SK-N-SH (cell line): ENCODE measurements around the gene EFCAB8. TPM values are rescaled to one million over a fixed set of nuclear protein-coding genes. Genes with fewer than 3 reads are reported as not detected.

Experiments used
- CTCF ChIA-PET: fragments of 300-600, 350-600 bp; formaldehyde crosslinking; extraction: SDS; loops from one replicate; lab custom pipeline; 2021; lab: Yijun Ruan, JAX
- POLR2A ChIA-PET: fragments of 350-600 bp; sonication (Branson Sonifier 250); formaldehyde crosslinking; extraction: SDS; loops from one replicate; lab custom pipeline; 2020; ENCODE audit warnings: antibody characterized with exemption, inconsistent platforms; lab: Yijun Ruan, JAX
- DNase-seq: peaks from one replicate; pipeline ENCODE4 v3.0.0; 2012
- H2AFZ ChIP-seq: fragments of 200-600 bp; sonication (generic); 2 replicates; pipeline ENCODE4 v1.8.1; 2016; ENCODE audit warnings: antibody characterized with exemption, mild to moderate bottlenecking, low read depth
- H3F3A ChIP-seq: fragments of 200-600 bp; sonication (generic); replicated peaks from 2 replicates; pipeline ENCODE3; 2016; ENCODE audit warnings: antibody characterized with exemption, mild to moderate bottlenecking; ENCODE audit not compliant: insufficient read depth
- H3K27ac ChIP-seq, 2 experiments: fragments of 200-500 bp in 1 of 2; fragments of 200-600 bp in 1 of 2; sonication (Bioruptor generic) in 1 of 2; sonication (generic), shearing (Covaris generic) in 1 of 2; 2 replicates each; pipeline versions ENCODE4 v1.5.1 to v1.6.1; 2014 to 2016; ENCODE audit warnings: low read depth in 2 of 2, inconsistent platforms in 1 of 2, low read length in 1 of 2, mild to moderate bottlenecking in 1 of 2, mixed read lengths in 1 of 2
- H3K27me3 ChIP-seq: fragments of 200-600 bp; sonication (generic), shearing (Covaris generic); 2 replicates; pipeline ENCODE4 v1.6.1; 2016; ENCODE audit warnings: mixed run types; ENCODE audit not compliant: insufficient read depth
- H3K36me3 ChIP-seq, 2 experiments: fragments of 200-500 bp in 1 of 2; fragments of 200-600 bp in 1 of 2; sonication (Bioruptor generic) in 1 of 2; sonication (generic) in 1 of 2; replicated peaks in 1 of 2; 2 replicates each; pipeline versions ENCODE3 to v1.5.1; 2014 to 2016; ENCODE audit warnings: low read length in 1 of 2, mild to moderate bottlenecking in 1 of 2; ENCODE audit not compliant: insufficient read depth in 2 of 2, control insufficient read depth in 1 of 2
- H3K4me1 ChIP-seq, 2 experiments: fragments of 200-500 bp in 1 of 2; fragments of 200-600 bp in 1 of 2; sonication (Bioruptor generic) in 1 of 2; sonication (generic), shearing (Covaris generic) in 1 of 2; 2 replicates each; pipeline versions ENCODE4 v1.5.1 to v1.6.1; 2014 to 2016; ENCODE audit warnings: low read depth in 1 of 2, low read length in 1 of 2, mixed run types in 1 of 2; ENCODE audit not compliant: insufficient read depth in 2 of 2, control insufficient read depth in 1 of 2
- H3K4me2 ChIP-seq: fragments of 200-600 bp; sonication (generic), shearing (Covaris generic); 2 replicates; pipeline ENCODE4 v1.6.1; 2017; ENCODE audit warnings: mixed run types
- H3K4me3 ChIP-seq, 2 experiments: fragments of 200-500 bp in 1 of 2; fragments of 200-600 bp in 1 of 2; sonication (Bioruptor generic) in 1 of 2; sonication (generic), shearing (Covaris generic) in 1 of 2; 2 replicates each; pipeline versions ENCODE4 v1.5.1 to v1.8.1; 2014 to 2016; ENCODE audit warnings: low read depth in 2 of 2, inconsistent platforms in 1 of 2, low read length in 1 of 2, mild to moderate bottlenecking in 1 of 2, mixed read lengths in 1 of 2, moderate library complexity in 1 of 2
- H3K79me2 ChIP-seq: fragments of 200-600 bp; sonication (generic); 2 replicates; pipeline ENCODE4 v1.8.1; 2017; ENCODE audit warnings: mild to moderate bottlenecking; ENCODE audit not compliant: insufficient read depth
- H3K9ac ChIP-seq: fragments of 200-600 bp; sonication (generic); 2 replicates; pipeline ENCODE4 v1.6.1; 2017; ENCODE audit warnings: mixed run types
- H3K9me2 ChIP-seq: fragments of 200-600 bp; sonication (generic); 2 replicates; pipeline ENCODE4 v1.6.1; 2017; ENCODE audit warnings: mixed run types
- H3K9me3 ChIP-seq: fragments of 200-600 bp; sonication (generic); 2 replicates; pipeline ENCODE4 v1.6.1; 2017; ENCODE audit warnings: mixed run types, mild to moderate bottlenecking, moderate library complexity
- H4K20me1 ChIP-seq: fragments of 200-600 bp; sonication (generic); 2 replicates; pipeline ENCODE4 v1.6.1; 2017; ENCODE audit warnings: mild to moderate bottlenecking, mixed run types; ENCODE audit not compliant: insufficient read depth
- CHD2 ChIP-seq: fragments of 150-350 bp; IDR thresholded peaks from 2 replicates; pipeline ENCODE4 v1.6.1; 2018; ENCODE audit warnings: low read length; ENCODE audit not compliant: partially characterized antibody
- ELF1 ChIP-seq: IDR thresholded peaks from 2 replicates; pipeline ENCODE4 v1.4.0; 2012
- EZH2phosphoT487 ChIP-seq: fragments of 200-600 bp; sonication (generic); IDR thresholded peaks from 2 replicates; pipeline ENCODE4 v1.6.1; 2017; ENCODE audit warnings: low read depth, mixed run types, mild to moderate bottlenecking, antibody characterized with exemption, moderate library complexity, borderline replicate concordance
- FOSL2 ChIP-seq: IDR thresholded peaks from 2 replicates; pipeline ENCODE4 v1.4.0; 2012; ENCODE audit warnings: low read depth, mild to moderate bottlenecking, moderate library complexity, borderline replicate concordance
- FOXM1 ChIP-seq: IDR thresholded peaks from 2 replicates; pipeline ENCODE4 v1.4.0; 2012; ENCODE audit warnings: low read depth, mild to moderate bottlenecking
- GABPA ChIP-seq: IDR thresholded peaks from 2 replicates; pipeline ENCODE4 v1.4.0; 2012; ENCODE audit warnings: low read depth, mild to moderate bottlenecking
- MEF2A ChIP-seq: IDR thresholded peaks from 2 replicates; pipeline ENCODE4 v1.4.0; 2012; ENCODE audit warnings: low read depth, borderline replicate concordance
- NFIC ChIP-seq: IDR thresholded peaks from 2 replicates; pipeline ENCODE4 v1.4.0; 2012; ENCODE audit warnings: borderline replicate concordance
- POLR2AphosphoS5 ChIP-seq: IDR thresholded peaks from 2 replicates; pipeline ENCODE4 v1.6.1; 2012; ENCODE audit warnings: low read depth, low read length
- RAD21 ChIP-seq: IDR thresholded peaks from 2 replicates; pipeline ENCODE4 v1.6.1; 2012; ENCODE audit warnings: mild to moderate bottlenecking, low read length
- SIN3A ChIP-seq: IDR thresholded peaks from 2 replicates; pipeline ENCODE4 v1.6.1; 2012; ENCODE audit warnings: low read depth, mild to moderate bottlenecking, low read length, moderate library complexity, borderline replicate concordance
- SMC3 ChIP-seq: IDR thresholded peaks from 2 replicates; pipeline ENCODE4 v1.6.1; 2012; ENCODE audit warnings: low read depth, low read length, improper control_type of control experiment
- TEAD4 ChIP-seq: IDR thresholded peaks from 2 replicates; pipeline ENCODE4 v1.4.0; 2012; ENCODE audit warnings: mild to moderate bottlenecking, borderline replicate concordance; ENCODE audit not compliant: insufficient read depth
- WGBS: methylation state at CpG from one replicate; pipeline ENCODE4 v1.1.6; 2017; ENCODE audit warnings: low lambda C conversion rate; 5-methylcytosine and 5-hydroxymethylcytosine counted together
- polyA plus RNA-seq, 3 experiments: library from polyadenylated mRNA; depleted of rRNA; stranded (reverse); fragments of >200 nt; gene quantifications; 2 replicates each; pipeline ENCODE4 v1.2.3, GENCODE V29; 2012
- TF ChIP-seq, protein P1 (sequence below): IDR thresholded peaks from 2 replicates; pipeline ENCODE4 v1.4.0; 2012; ENCODE audit warnings: low read depth, borderline replicate concordance
- TF ChIP-seq, protein P2 (sequence below): IDR thresholded peaks from 2 replicates; pipeline ENCODE4 v1.6.1; 2012; ENCODE audit warnings: mild to moderate bottlenecking, low read depth, low read length, moderate library complexity
- TF ChIP-seq, protein P3 (sequence below): fragments of 150-350 bp; IDR thresholded peaks from 2 replicates; pipeline ENCODE4 v1.6.1; 2016; ENCODE audit warnings: mild to moderate bottlenecking, low read depth, low read length
- TF ChIP-seq, protein P4 (sequence below): fragments of 200-600 bp; sonication (generic); IDR thresholded peaks from 2 replicates; pipeline ENCODE4 v1.6.1; 2017; ENCODE audit warnings: antibody characterized with exemption, mild to moderate bottlenecking, moderate library complexity
- TF ChIP-seq, protein P5 (sequence below): IDR thresholded peaks from 2 replicates; pipeline ENCODE4 v1.4.0; 2012; ENCODE audit warnings: low read depth

The EFCAB8 gene
- polyA plus RNA-seq, 1 of the 3 experiments (the other 2 are of a cell fraction), result not detected

DNA sequence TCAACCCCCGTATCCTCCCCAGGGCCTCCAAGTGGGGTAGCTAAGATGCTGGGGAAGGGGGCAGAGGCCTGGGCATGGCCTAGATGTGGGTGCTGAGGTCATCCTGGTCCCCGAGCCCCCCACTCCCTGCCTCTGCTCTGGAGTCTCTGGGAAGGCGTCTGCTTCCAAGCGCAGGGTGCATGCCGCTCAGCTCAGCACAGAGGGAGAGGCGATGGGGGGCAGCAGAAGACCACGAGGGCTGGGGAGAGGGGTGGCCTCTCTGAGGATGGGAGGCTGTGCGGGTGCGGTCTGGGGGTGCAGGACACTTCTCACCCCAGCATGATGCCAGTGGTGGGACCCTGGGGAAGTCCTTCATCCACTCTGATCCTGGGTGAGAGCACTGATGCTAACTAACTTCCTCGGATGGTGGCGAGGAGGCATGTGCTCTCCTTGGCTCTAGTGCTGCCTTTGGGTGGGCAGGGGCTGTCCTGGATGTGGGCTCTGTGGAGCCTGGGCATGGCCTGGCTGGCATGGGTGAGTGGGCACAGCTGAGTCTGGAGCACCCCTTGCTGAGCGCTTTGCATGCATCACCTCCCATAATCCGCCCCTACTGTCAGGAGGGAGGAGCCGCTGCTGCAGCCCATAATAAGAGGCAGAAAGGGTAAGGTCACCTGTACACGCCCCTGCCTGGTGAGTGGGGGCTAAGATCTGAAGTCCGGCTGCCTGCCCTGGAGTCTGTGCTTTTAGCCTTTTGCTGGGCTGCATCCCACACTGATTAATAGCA, 34.7 kb downstream of the EFCAB8 start:
- no peaks in the 10 kb centered on the region for H3K4me1 ChIP-seq
- TF ChIP-seq FOXM1 (no peak), POLR2AphosphoS5 (no peak), GABPA (no peak)
- TF ChIP-seq, protein P1, sequence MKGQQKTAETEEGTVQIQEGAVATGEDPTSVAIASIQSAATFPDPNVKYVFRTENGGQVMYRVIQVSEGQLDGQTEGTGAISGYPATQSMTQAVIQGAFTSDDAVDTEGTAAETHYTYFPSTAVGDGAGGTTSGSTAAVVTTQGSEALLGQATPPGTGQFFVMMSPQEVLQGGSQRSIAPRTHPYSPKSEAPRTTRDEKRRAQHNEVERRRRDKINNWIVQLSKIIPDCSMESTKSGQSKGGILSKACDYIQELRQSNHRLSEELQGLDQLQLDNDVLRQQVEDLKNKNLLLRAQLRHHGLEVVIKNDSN, result no peak

DNA sequence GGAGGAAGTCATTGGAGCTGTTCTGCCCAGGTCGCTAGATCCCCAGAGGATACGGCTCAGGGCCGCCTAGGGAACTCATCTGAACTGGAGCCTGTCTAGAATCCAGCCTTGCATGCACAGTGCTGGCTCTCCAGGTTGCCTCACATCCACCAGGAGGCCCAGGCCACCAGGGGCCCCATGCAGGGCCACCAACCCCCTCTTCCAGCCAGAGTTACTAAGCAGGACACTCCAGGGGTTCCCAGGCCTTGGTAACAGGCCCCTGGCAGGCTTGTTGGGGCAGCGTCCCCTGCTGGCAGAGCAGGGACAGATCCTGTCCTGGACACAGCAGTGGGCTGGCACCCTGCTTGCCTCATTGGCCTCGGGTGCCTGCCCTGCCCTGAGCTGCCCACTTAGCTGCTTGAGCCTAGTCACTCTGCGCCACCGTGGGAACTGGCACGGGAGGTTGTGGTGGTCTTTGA, 35.3 kb downstream of the EFCAB8 start:
- H3K4me3 ChIP-seq, result no peak overlapping the region; a peak in 1 of 4 replicates
- H3K4me1 ChIP-seq, result no peaks in the 10 kb centered on the region
- no peak overlapping the region for H3K9ac ChIP-seq
- CTCF ChIA-PET, result interaction anchor here (0.8 to 1.2 kb wide), 3 partner anchors 8 to 410 kb away, joined by 3 to 4 read pairs (median 3); no protein-coding TSS in a partner anchor
- POLR2A ChIA-PET, result no interaction called here
- no peaks in the 10 kb centered on the region for H3K79me2 ChIP-seq
- H3K27ac ChIP-seq, result no peak overlapping the region
- no peaks in the 10 kb centered on the region for H3K9me3 ChIP-seq
- no peaks in the 10 kb centered on the region for H3K9me2 ChIP-seq
- no peaks in the 10 kb centered on the region for H3F3A ChIP-seq
- TF ChIP-seq, protein P2, sequence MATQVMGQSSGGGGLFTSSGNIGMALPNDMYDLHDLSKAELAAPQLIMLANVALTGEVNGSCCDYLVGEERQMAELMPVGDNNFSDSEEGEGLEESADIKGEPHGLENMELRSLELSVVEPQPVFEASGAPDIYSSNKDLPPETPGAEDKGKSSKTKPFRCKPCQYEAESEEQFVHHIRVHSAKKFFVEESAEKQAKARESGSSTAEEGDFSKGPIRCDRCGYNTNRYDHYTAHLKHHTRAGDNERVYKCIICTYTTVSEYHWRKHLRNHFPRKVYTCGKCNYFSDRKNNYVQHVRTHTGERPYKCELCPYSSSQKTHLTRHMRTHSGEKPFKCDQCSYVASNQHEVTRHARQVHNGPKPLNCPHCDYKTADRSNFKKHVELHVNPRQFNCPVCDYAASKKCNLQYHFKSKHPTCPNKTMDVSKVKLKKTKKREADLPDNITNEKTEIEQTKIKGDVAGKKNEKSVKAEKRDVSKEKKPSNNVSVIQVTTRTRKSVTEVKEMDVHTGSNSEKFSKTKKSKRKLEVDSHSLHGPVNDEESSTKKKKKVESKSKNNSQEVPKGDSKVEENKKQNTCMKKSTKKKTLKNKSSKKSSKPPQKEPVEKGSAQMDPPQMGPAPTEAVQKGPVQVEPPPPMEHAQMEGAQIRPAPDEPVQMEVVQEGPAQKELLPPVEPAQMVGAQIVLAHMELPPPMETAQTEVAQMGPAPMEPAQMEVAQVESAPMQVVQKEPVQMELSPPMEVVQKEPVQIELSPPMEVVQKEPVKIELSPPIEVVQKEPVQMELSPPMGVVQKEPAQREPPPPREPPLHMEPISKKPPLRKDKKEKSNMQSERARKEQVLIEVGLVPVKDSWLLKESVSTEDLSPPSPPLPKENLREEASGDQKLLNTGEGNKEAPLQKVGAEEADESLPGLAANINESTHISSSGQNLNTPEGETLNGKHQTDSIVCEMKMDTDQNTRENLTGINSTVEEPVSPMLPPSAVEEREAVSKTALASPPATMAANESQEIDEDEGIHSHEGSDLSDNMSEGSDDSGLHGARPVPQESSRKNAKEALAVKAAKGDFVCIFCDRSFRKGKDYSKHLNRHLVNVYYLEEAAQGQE, result no peak
- no peak for TF ChIP-seq FOSL2
- TF ChIP-seq, protein P3, sequence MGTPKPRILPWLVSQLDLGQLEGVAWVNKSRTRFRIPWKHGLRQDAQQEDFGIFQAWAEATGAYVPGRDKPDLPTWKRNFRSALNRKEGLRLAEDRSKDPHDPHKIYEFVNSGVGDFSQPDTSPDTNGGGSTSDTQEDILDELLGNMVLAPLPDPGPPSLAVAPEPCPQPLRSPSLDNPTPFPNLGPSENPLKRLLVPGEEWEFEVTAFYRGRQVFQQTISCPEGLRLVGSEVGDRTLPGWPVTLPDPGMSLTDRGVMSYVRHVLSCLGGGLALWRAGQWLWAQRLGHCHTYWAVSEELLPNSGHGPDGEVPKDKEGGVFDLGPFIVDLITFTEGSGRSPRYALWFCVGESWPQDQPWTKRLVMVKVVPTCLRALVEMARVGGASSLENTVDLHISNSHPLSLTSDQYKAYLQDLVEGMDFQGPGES, result no peak
- TF ChIP-seq SMC3, result peak; percentile 30
- no peak for TF ChIP-seq EZH2phosphoT487
- TF ChIP-seq, protein P4, sequence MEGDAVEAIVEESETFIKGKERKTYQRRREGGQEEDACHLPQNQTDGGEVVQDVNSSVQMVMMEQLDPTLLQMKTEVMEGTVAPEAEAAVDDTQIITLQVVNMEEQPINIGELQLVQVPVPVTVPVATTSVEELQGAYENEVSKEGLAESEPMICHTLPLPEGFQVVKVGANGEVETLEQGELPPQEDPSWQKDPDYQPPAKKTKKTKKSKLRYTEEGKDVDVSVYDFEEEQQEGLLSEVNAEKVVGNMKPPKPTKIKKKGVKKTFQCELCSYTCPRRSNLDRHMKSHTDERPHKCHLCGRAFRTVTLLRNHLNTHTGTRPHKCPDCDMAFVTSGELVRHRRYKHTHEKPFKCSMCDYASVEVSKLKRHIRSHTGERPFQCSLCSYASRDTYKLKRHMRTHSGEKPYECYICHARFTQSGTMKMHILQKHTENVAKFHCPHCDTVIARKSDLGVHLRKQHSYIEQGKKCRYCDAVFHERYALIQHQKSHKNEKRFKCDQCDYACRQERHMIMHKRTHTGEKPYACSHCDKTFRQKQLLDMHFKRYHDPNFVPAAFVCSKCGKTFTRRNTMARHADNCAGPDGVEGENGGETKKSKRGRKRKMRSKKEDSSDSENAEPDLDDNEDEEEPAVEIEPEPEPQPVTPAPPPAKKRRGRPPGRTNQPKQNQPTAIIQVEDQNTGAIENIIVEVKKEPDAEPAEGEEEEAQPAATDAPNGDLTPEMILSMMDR, result peak; percentile 51
- TF ChIP-seq, protein P5, sequence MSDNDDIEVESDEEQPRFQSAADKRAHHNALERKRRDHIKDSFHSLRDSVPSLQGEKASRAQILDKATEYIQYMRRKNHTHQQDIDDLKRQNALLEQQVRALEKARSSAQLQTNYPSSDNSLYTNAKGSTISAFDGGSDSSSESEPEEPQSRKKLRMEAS, result no peak
- TF ChIP-seq ELF1, result no peak
- no peak for TF ChIP-seq SIN3A
- TF ChIP-seq NFIC, result no peak
- no peak for TF ChIP-seq CHD2
- TF ChIP-seq TEAD4, result no peak
- TF ChIP-seq RAD21, result peak; percentile 26; the same call in 1 of the 2 replicates
- no peak for TF ChIP-seq MEF2A
- no peak overlapping the region for H3K4me2 ChIP-seq
- no peak overlapping the region for H2AFZ ChIP-seq
- no peaks in the 10 kb centered on the region for H4K20me1 ChIP-seq
- H3K36me3 ChIP-seq, result no peaks in the 10 kb centered on the region
- WGBS, result 52% methylated on average over 4 of the region's 8 CpGs
- peak; percentile 50 for DNase-seq
- H3K27me3 ChIP-seq, result no peaks in the 10 kb centered on the region

More for the DNA sequence above, 34.7 kb downstream of the EFCAB8 start:
- ChIA-PET CTCF (interaction anchor here (0.8 to 1.4 kb wide), 4 partner anchors 9 to 104 kb away, joined by 3 to 6 read pairs (median 3); no protein-coding TSS in a partner anchor), POLR2A (no interaction called here)
- Histone ChIP-seq H3K36me3 (no peaks in the 10 kb centered on the region), H3K9me3 (no peaks in the 10 kb centered on the region), H2AFZ (no peak overlapping the region), H3K9ac (no peak overlapping the region), H3K9me2 (no peaks in the 10 kb centered on the region), H4K20me1 (no peaks in the 10 kb centered on the region), H3K27ac (no peak overlapping the region), H3K79me2 (no peaks in the 10 kb centered on the region), H3F3A (no peaks in the 10 kb centered on the region), H3K4me3 (no peak overlapping the region), H3K4me2 (no peak overlapping the region), H3K27me3 (no peaks in the 10 kb centered on the region)
- WGBS, result 64% methylated on average over 14 of the region's 16 CpGs
- no peak for DNase-seq
